Testis (tissue), 2 donors: Measurements from ENCODE around the gene FBXL20.

Source experiments
- POLR2A ChIP-seq: fragments of 450-650 bp; IDR thresholded peaks from one replicate; pipeline ENCODE4 v1.6.1; 2017; ENCODE audit warnings: antibody characterized with exemption, mild to moderate bottlenecking, moderate library complexity
- TF ChIP-seq, protein P1 (sequence below), 3 experiments: fragments of 450-650 bp in 2 of 3; fragments of 200-600 bp in 1 of 3; sonication (generic) in 1 of 3; IDR thresholded peaks; one replicate each; pipeline ENCODE4 v1.5.1; 2016 to 2019; ENCODE audit warnings: antibody characterized with exemption in 3 of 3, mild to moderate bottlenecking in 2 of 3, moderate library complexity in 1 of 3

GRCh38 chr17:39352511-39352910, 48.9 kb downstream of the FBXL20 start:
- TF ChIP-seq, protein P1, sequence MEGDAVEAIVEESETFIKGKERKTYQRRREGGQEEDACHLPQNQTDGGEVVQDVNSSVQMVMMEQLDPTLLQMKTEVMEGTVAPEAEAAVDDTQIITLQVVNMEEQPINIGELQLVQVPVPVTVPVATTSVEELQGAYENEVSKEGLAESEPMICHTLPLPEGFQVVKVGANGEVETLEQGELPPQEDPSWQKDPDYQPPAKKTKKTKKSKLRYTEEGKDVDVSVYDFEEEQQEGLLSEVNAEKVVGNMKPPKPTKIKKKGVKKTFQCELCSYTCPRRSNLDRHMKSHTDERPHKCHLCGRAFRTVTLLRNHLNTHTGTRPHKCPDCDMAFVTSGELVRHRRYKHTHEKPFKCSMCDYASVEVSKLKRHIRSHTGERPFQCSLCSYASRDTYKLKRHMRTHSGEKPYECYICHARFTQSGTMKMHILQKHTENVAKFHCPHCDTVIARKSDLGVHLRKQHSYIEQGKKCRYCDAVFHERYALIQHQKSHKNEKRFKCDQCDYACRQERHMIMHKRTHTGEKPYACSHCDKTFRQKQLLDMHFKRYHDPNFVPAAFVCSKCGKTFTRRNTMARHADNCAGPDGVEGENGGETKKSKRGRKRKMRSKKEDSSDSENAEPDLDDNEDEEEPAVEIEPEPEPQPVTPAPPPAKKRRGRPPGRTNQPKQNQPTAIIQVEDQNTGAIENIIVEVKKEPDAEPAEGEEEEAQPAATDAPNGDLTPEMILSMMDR (IDR thresholded peaks at IDR 0.05) = no peak
- no peak for TF ChIP-seq POLR2A
